ENCODE data around the gene ZNF613. TPM values are rescaled to one million over a fixed set of nuclear protein-coding genes. Genes with fewer than 3 reads are reported as not detected.
A peak's percentile ranks its signal among the peaks of the same experiment; 100 is the strongest.

ZNF613 gene
- total and polyA plus RNA-seq, 2 experiments from 2014 or later, result 13.8 to 18.1 TPM

DNA sequence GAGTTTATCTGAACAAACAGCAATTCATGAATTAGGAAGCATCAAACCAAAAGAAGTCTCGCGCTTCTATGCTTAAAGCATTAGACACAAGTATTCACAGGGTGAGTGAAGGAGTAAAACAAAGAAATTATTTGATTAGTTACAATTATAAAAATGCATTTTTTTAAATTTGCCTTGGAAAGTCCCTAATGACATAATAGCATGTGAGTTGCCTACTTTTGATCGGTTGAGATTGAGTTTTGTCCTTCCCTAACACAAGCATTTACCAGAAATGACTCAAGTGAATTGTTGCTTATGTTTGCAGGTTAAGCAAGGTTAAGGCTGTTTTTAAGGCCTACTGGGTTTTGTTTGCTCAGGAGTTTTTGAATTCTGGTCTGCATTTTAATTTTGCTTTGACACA, 22.1 kb upstream of the ZNF613 start:
- Mint-ChIP-seq H3K27me3 (ENCODE audit: insufficient read depth, low read depth, poor library complexity) (peaks cover 22% of the 10 kb centered on the region), H3K4me1 (peaks cover 52% of the 10 kb centered on the region), H3K27ac (peak overlapping the region; percentile 99), H3K36me3 (ENCODE audit: low read depth) (peaks cover 63% of the 10 kb centered on the region), H3K4me3 (peak overlapping the region; percentile 99), H3K9me3 (peaks cover 59% of the 10 kb centered on the region)
- peak overlapping the region; percentile 100 for H3K27ac ChIP-seq (ENCODE audit: low read depth)
- no peak for DNase-seq (ENCODE audit: low spot score)
- H3K4me1 ChIP-seq (ENCODE audit: insufficient read depth), result peaks cover 26% of the 10 kb centered on the region
- H3K4me2 ChIP-seq, result peak overlapping the region; percentile 75
- H3K9me2 ChIP-seq (ENCODE audit: insufficient read depth), result peaks cover 6% of the 10 kb centered on the region; the same call in 1 of the 2 replicates
- peaks cover 15% of the 10 kb centered on the region for H4K20me1 ChIP-seq (replicated peaks; ENCODE audit: insufficient read depth)
- ATAC-seq, result no peak
- peaks cover 46% of the 10 kb centered on the region for H3K79me2 ChIP-seq (replicated peaks; ENCODE audit: insufficient read depth)
- no peak overlapping the region for H2AFZ ChIP-seq
- peak overlapping the region; percentile 86 for H3K4me3 ChIP-seq
- TF ChIP-seq, protein P1, sequence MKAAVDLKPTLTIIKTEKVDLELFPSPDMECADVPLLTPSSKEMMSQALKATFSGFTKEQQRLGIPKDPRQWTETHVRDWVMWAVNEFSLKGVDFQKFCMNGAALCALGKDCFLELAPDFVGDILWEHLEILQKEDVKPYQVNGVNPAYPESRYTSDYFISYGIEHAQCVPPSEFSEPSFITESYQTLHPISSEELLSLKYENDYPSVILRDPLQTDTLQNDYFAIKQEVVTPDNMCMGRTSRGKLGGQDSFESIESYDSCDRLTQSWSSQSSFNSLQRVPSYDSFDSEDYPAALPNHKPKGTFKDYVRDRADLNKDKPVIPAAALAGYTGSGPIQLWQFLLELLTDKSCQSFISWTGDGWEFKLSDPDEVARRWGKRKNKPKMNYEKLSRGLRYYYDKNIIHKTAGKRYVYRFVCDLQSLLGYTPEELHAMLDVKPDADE (IDR thresholded peaks at IDR 0.05), result no peak
- TF ChIP-seq POLR2AphosphoS5 (IDR thresholded peaks at IDR 0.05; ENCODE audit: low read depth), result no peak
- no peak for TF ChIP-seq EZH2phosphoT487 (IDR thresholded peaks at IDR 0.05; ENCODE audit: unreplicated experiment)
- TF ChIP-seq, protein P2, sequence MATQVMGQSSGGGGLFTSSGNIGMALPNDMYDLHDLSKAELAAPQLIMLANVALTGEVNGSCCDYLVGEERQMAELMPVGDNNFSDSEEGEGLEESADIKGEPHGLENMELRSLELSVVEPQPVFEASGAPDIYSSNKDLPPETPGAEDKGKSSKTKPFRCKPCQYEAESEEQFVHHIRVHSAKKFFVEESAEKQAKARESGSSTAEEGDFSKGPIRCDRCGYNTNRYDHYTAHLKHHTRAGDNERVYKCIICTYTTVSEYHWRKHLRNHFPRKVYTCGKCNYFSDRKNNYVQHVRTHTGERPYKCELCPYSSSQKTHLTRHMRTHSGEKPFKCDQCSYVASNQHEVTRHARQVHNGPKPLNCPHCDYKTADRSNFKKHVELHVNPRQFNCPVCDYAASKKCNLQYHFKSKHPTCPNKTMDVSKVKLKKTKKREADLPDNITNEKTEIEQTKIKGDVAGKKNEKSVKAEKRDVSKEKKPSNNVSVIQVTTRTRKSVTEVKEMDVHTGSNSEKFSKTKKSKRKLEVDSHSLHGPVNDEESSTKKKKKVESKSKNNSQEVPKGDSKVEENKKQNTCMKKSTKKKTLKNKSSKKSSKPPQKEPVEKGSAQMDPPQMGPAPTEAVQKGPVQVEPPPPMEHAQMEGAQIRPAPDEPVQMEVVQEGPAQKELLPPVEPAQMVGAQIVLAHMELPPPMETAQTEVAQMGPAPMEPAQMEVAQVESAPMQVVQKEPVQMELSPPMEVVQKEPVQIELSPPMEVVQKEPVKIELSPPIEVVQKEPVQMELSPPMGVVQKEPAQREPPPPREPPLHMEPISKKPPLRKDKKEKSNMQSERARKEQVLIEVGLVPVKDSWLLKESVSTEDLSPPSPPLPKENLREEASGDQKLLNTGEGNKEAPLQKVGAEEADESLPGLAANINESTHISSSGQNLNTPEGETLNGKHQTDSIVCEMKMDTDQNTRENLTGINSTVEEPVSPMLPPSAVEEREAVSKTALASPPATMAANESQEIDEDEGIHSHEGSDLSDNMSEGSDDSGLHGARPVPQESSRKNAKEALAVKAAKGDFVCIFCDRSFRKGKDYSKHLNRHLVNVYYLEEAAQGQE (IDR thresholded peaks at IDR 0.05; ENCODE audit: unreplicated experiment), result no peak
- no peak for TF ChIP-seq CREB1 (CRISPR knock-in tag; IDR thresholded peaks at IDR 0.05; ENCODE audit: low read depth)
- no peak for TF ChIP-seq NANOG (IDR thresholded peaks at IDR 0.05; ENCODE audit: borderline replicate concordance)
- TF ChIP-seq, protein P3, sequence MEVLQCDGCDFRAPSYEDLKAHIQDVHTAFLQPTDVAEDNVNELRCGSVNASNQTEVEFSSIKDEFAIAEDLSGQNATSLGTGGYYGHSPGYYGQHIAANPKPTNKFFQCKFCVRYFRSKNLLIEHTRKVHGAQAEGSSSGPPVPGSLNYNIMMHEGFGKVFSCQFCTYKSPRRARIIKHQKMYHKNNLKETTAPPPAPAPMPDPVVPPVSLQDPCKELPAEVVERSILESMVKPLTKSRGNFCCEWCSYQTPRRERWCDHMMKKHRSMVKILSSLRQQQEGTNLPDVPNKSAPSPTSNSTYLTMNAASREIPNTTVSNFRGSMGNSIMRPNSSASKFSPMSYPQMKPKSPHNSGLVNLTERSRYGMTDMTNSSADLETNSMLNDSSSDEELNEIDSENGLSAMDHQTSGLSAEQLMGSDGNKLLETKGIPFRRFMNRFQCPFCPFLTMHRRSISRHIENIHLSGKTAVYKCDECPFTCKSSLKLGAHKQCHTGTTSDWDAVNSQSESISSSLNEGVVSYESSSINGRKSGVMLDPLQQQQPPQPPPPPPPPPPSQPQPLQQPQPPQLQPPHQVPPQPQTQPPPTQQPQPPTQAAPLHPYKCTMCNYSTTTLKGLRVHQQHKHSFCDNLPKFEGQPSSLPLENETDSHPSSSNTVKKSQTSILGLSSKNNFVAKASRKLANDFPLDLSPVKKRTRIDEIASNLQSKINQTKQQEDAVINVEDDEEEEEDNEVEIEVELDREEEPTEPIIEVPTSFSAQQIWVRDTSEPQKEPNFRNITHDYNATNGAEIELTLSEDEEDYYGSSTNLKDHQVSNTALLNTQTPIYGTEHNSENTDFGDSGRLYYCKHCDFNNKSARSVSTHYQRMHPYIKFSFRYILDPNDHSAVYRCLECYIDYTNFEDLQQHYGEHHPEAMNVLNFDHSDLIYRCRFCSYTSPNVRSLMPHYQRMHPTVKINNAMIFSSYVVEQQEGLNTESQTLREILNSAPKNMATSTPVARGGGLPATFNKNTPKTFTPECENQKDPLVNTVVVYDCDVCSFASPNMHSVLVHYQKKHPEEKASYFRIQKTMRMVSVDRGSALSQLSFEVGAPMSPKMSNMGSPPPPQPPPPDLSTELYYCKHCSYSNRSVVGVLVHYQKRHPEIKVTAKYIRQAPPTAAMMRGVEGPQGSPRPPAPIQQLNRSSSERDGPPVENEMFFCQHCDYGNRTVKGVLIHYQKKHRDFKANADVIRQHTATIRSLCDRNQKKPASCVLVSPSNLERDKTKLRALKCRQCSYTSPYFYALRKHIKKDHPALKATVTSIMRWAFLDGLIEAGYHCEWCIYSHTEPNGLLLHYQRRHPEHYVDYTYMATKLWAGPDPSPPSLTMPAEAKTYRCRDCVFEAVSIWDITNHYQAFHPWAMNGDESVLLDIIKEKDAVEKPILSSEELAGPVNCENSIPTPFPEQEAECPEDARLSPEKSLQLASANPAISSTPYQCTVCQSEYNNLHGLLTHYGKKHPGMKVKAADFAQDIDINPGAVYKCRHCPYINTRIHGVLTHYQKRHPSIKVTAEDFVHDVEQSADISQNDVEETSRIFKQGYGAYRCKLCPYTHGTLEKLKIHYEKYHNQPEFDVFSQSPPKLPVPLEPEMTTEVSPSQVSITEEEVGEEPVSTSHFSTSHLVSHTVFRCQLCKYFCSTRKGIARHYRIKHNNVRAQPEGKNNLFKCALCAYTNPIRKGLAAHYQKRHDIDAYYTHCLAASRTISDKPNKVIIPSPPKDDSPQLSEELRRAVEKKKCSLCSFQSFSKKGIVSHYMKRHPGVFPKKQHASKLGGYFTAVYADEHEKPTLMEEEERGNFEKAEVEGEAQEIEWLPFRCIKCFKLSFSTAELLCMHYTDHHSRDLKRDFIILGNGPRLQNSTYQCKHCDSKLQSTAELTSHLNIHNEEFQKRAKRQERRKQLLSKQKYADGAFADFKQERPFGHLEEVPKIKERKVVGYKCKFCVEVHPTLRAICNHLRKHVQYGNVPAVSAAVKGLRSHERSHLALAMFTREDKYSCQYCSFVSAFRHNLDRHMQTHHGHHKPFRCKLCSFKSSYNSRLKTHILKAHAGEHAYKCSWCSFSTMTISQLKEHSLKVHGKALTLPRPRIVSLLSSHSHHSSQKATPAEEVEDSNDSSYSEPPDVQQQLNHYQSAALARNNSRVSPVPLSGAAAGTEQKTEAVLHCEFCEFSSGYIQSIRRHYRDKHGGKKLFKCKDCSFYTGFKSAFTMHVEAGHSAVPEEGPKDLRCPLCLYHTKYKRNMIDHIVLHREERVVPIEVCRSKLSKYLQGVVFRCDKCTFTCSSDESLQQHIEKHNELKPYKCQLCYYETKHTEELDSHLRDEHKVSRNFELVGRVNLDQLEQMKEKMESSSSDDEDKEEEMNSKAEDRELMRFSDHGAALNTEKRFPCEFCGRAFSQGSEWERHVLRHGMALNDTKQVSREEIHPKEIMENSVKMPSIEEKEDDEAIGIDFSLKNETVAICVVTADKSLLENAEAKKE (CRISPR knock-in tag; IDR thresholded peaks at IDR 0.05), result no peak
- no peak for TF ChIP-seq ZNF331 (CRISPR knock-in tag; IDR thresholded peaks at IDR 0.05; ENCODE audit: low read depth)
- no peak for TF ChIP-seq JUNB (IDR thresholded peaks at IDR 0.05; ENCODE audit: unreplicated experiment)
- TF ChIP-seq, protein P4, sequence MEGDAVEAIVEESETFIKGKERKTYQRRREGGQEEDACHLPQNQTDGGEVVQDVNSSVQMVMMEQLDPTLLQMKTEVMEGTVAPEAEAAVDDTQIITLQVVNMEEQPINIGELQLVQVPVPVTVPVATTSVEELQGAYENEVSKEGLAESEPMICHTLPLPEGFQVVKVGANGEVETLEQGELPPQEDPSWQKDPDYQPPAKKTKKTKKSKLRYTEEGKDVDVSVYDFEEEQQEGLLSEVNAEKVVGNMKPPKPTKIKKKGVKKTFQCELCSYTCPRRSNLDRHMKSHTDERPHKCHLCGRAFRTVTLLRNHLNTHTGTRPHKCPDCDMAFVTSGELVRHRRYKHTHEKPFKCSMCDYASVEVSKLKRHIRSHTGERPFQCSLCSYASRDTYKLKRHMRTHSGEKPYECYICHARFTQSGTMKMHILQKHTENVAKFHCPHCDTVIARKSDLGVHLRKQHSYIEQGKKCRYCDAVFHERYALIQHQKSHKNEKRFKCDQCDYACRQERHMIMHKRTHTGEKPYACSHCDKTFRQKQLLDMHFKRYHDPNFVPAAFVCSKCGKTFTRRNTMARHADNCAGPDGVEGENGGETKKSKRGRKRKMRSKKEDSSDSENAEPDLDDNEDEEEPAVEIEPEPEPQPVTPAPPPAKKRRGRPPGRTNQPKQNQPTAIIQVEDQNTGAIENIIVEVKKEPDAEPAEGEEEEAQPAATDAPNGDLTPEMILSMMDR (conservative IDR thresholded peaks at IDR 0.05; ENCODE audit: low read depth in 2 of 2), result no peak
- TF ChIP-seq ZNF114 (CRISPR knock-in tag; IDR thresholded peaks at IDR 0.05), result no peak
- no peaks in the 10 kb centered on the region for H3K27me3 ChIP-seq (ENCODE audit: insufficient read depth)
- peaks cover 8% of the 10 kb centered on the region for H3K36me3 ChIP-seq (ENCODE audit: insufficient read depth)
- H3F3A ChIP-seq (replicated peaks; ENCODE audit: low read depth), result peaks cover 21% of the 10 kb centered on the region; the same call in 1 of the 2 replicates
